Measurements from ENCODE around the gene NCAPD3.
"Not testable (repeated sequence)": the region's sequence is repeated elsewhere in the genome, so short reads cannot be mapped to it uniquely, and the experiment has no call there.

NCAPD3 gene

GRCh38 chr11:134126217-134126822 lies 97.4 kb downstream of the NCAPD3 start:
- peak overlapping the region; percentile 40 for H3K27ac ChIP-seq (ENCODE audit: low read depth, low read length)
- no peak overlapping the region for H2AFZ ChIP-seq (ENCODE audit: low read length, unreplicated experiment)
- peak overlapping the region; percentile 81; the same call in 1 of the 2 replicates for H3K4me3 ChIP-seq (ENCODE audit: low read depth, low read length)
- H3K36me3 ChIP-seq (ENCODE audit: insufficient read depth, low read length) = no peaks in the 10 kb centered on the region
- no peaks in the 10 kb centered on the region for H3K27me3 ChIP-seq (ENCODE audit: insufficient read depth, low read length)
- peaks cover 7% of the 10 kb centered on the region for H3K79me2 ChIP-seq (ENCODE audit: control insufficient read depth, insufficient read depth, low read length, unreplicated experiment)
- H3K4me1 ChIP-seq (ENCODE audit: control insufficient read depth, insufficient read depth, low read length, unreplicated experiment) = peaks cover 21% of the 10 kb centered on the region

- Histone ChIP-seq H3K4me3 (ENCODE audit: low read depth, low read length) (peak overlapping the region; percentile 81), H2AFZ (ENCODE audit: low read length, unreplicated experiment) (no peak overlapping the region)
These were observed 98.3 kb downstream of the NCAPD3 start for GRCh38 chr11:134125507-134125906.

GRCh38 chr11:134124660-134125451 lies 98.9 kb downstream of the NCAPD3 start:
- peaks cover 34% of the 10 kb centered on the region for H3K4me1 ChIP-seq (ENCODE audit: control insufficient read depth, insufficient read depth, low read length, unreplicated experiment)
- H2AFZ ChIP-seq (ENCODE audit: low read length, unreplicated experiment) = no peak overlapping the region
- peaks cover 7% of the 10 kb centered on the region for H3K79me2 ChIP-seq (ENCODE audit: control insufficient read depth, insufficient read depth, low read length, unreplicated experiment)
- H3K27ac ChIP-seq (ENCODE audit: low read depth, low read length) = no peak overlapping the region
- H3K27me3 ChIP-seq (ENCODE audit: insufficient read depth, low read length) = no peaks in the 10 kb centered on the region
- no peaks in the 10 kb centered on the region for H3K36me3 ChIP-seq (ENCODE audit: insufficient read depth, low read length)
- peak overlapping the region; percentile 81 for H3K4me3 ChIP-seq (ENCODE audit: low read depth, low read length)

More at GRCh38 chr11:134125507-134125906, 98.3 kb downstream of the NCAPD3 start:
- peak overlapping the region; percentile 40 for H3K27ac ChIP-seq (ENCODE audit: low read depth, low read length)
- H3K36me3 ChIP-seq (ENCODE audit: insufficient read depth, low read length) = no peaks in the 10 kb centered on the region
- H3K79me2 ChIP-seq (ENCODE audit: control insufficient read depth, insufficient read depth, low read length, unreplicated experiment) = peaks cover 7% of the 10 kb centered on the region
- peaks cover 30% of the 10 kb centered on the region for H3K4me1 ChIP-seq (ENCODE audit: control insufficient read depth, insufficient read depth, low read length, unreplicated experiment)
- no peaks in the 10 kb centered on the region for H3K27me3 ChIP-seq (ENCODE audit: insufficient read depth, low read length)

- no peaks in the 10 kb centered on the region for H3K36me3 ChIP-seq (ENCODE audit: insufficient read depth, low read length)
- H3K4me3 ChIP-seq (ENCODE audit: low read depth, low read length) = peak overlapping the region; percentile 66
- peak overlapping the region; percentile 19 for H2AFZ ChIP-seq (ENCODE audit: low read length, unreplicated experiment)
- H3K4me1 ChIP-seq (ENCODE audit: control insufficient read depth, insufficient read depth, low read length, unreplicated experiment) = peaks cover 31% of the 10 kb centered on the region
- peak overlapping the region; percentile 68 for H3K27ac ChIP-seq (ENCODE audit: low read depth, low read length)
- H3K79me2 ChIP-seq (ENCODE audit: control insufficient read depth, insufficient read depth, low read length, unreplicated experiment) = peaks cover 9% of the 10 kb centered on the region
- no peaks in the 10 kb centered on the region for H3K27me3 ChIP-seq (ENCODE audit: insufficient read depth, low read length)
These were observed 102.7 kb downstream of the NCAPD3 start for GRCh38 chr11:134120921-134121526.

- Histone ChIP-seq H2AFZ (ENCODE audit: low read length, unreplicated experiment) (peak overlapping the region; percentile 19), H3K36me3 (ENCODE audit: insufficient read depth, low read length) (no peaks in the 10 kb centered on the region), H3K27ac (ENCODE audit: low read depth, low read length) (peak overlapping the region; percentile 68), H3K27me3 (ENCODE audit: insufficient read depth, low read length) (no peaks in the 10 kb centered on the region), H3K4me1 (ENCODE audit: control insufficient read depth, insufficient read depth, low read length, unreplicated experiment) (peaks cover 24% of the 10 kb centered on the region), H3K4me3 (ENCODE audit: low read depth, low read length) (peak overlapping the region; percentile 66), H3K79me2 (ENCODE audit: control insufficient read depth, insufficient read depth, low read length, unreplicated experiment) (peaks cover 13% of the 10 kb centered on the region)
These were observed 103.5 kb downstream of the NCAPD3 start for GRCh38 chr11:134120143-134120850.

GRCh38 chr11:134119094-134119493 lies 104.7 kb downstream of the NCAPD3 start:
- Histone ChIP-seq H2AFZ (ENCODE audit: low read length, unreplicated experiment) (no peak overlapping the region), H3K4me1 (ENCODE audit: control insufficient read depth, insufficient read depth, low read length, unreplicated experiment) (peaks cover 24% of the 10 kb centered on the region), H3K27ac (ENCODE audit: low read depth, low read length) (peak overlapping the region; percentile 68; the same call in 1 of the 2 replicates), H3K36me3 (ENCODE audit: insufficient read depth, low read length) (no peaks in the 10 kb centered on the region), H3K27me3 (ENCODE audit: insufficient read depth, low read length) (no peaks in the 10 kb centered on the region), H3K79me2 (ENCODE audit: control insufficient read depth, insufficient read depth, low read length, unreplicated experiment) (peaks cover 13% of the 10 kb centered on the region), H3K4me3 (ENCODE audit: low read depth, low read length) (peak overlapping the region; percentile 66; the same call in 1 of the 2 replicates)

- Histone ChIP-seq H3K36me3 (ENCODE audit: insufficient read depth, low read length) (no peaks in the 10 kb centered on the region), H3K27me3 (ENCODE audit: insufficient read depth, low read length) (no peaks in the 10 kb centered on the region), H3K4me1 (ENCODE audit: control insufficient read depth, insufficient read depth, low read length, unreplicated experiment) (peaks cover 24% of the 10 kb centered on the region), H3K79me2 (ENCODE audit: control insufficient read depth, insufficient read depth, low read length, unreplicated experiment) (peaks cover 13% of the 10 kb centered on the region), H3K27ac (ENCODE audit: low read depth, low read length) (no peak overlapping the region), H3K4me3 (ENCODE audit: low read depth, low read length) (no peak overlapping the region), H2AFZ (ENCODE audit: low read length, unreplicated experiment) (no peak overlapping the region)
These were observed 105.8 kb downstream of the NCAPD3 start for GRCh38 chr11:134118006-134118405.

- Histone ChIP-seq H3K27ac (ENCODE audit: low read depth, low read length) (no peak overlapping the region), H3K4me1 (ENCODE audit: control insufficient read depth, insufficient read depth, low read length, unreplicated experiment) (peaks cover 18% of the 10 kb centered on the region), H3K36me3 (ENCODE audit: insufficient read depth, low read length) (no peaks in the 10 kb centered on the region), H3K79me2 (ENCODE audit: control insufficient read depth, insufficient read depth, low read length, unreplicated experiment) (peaks cover 5% of the 10 kb centered on the region), H3K4me3 (ENCODE audit: low read depth, low read length) (no peak overlapping the region), H3K27me3 (ENCODE audit: insufficient read depth, low read length) (no peaks in the 10 kb centered on the region), H2AFZ (ENCODE audit: low read length, unreplicated experiment) (no peak overlapping the region)
These were observed 107.6 kb downstream of the NCAPD3 start for GRCh38 chr11:134116210-134116609.

- H3K27ac ChIP-seq (ENCODE audit: low read depth, low read length); H3K4me1 ChIP-seq (ENCODE audit: control insufficient read depth, insufficient read depth, low read length, unreplicated experiment); H3K36me3 ChIP-seq (ENCODE audit: insufficient read depth, low read length); H2AFZ ChIP-seq (ENCODE audit: low read length, unreplicated experiment); H3K27me3 ChIP-seq (ENCODE audit: insufficient read depth, low read length); H3K4me3 ChIP-seq (ENCODE audit: low read depth, low read length); H3K79me2 ChIP-seq (ENCODE audit: control insufficient read depth, insufficient read depth, low read length, unreplicated experiment): not testable (repeated sequence)
These were observed 110.0 kb downstream of the NCAPD3 start for GRCh38 chr11:134113787-134114186.

- no peaks in the 10 kb centered on the region for H3K79me2 ChIP-seq (ENCODE audit: control insufficient read depth, insufficient read depth, low read length, unreplicated experiment)
- H3K27me3 ChIP-seq (ENCODE audit: insufficient read depth, low read length) = no peaks in the 10 kb centered on the region
- no peak overlapping the region for H3K4me3 ChIP-seq (ENCODE audit: low read depth, low read length)
- H3K27ac ChIP-seq (ENCODE audit: low read depth, low read length) = no peak overlapping the region
- H3K36me3 ChIP-seq (ENCODE audit: insufficient read depth, low read length) = no peaks in the 10 kb centered on the region
- no peak overlapping the region for H2AFZ ChIP-seq (ENCODE audit: low read length, unreplicated experiment)
- no peaks in the 10 kb centered on the region for H3K4me1 ChIP-seq (ENCODE audit: control insufficient read depth, insufficient read depth, low read length, unreplicated experiment)
These were observed 113.4 kb downstream of the NCAPD3 start for GRCh38 chr11:134110252-134110815.
